Duodenal mucosa (tissue), 2 donors: Measurements from ENCODE around the gene KRTAP10-3.
"Not testable (repeated sequence)": the region's sequence is repeated elsewhere in the genome, so short reads cannot be mapped to it uniquely, and the experiment has no call there.

Experiments used
- H3K27ac ChIP-seq: one replicate; pipeline ENCODE4 v1.7.0; 2013; ENCODE audit warnings: low read depth, low read length
- H3K27me3 ChIP-seq, 2 donors: one replicate each; pipeline ENCODE4 v1.7.0; 2013; ENCODE audit warnings: low read length in 2 of 2, control low read depth in 1 of 2; ENCODE audit not compliant: insufficient read depth in 2 of 2, control insufficient read depth in 1 of 2
- H3K36me3 ChIP-seq, 2 donors: one replicate each; pipeline ENCODE4 v1.7.0; 2013; ENCODE audit warnings: low read length in 2 of 2, control low read depth in 1 of 2; ENCODE audit not compliant: insufficient read depth in 2 of 2, control insufficient read depth in 1 of 2
- H3K4me1 ChIP-seq, 2 donors: one replicate each; pipeline ENCODE4 v1.7.0; 2013; ENCODE audit warnings: low read length in 2 of 2, control low read depth in 1 of 2; ENCODE audit not compliant: insufficient read depth in 2 of 2, control insufficient read depth in 1 of 2
- H3K4me3 ChIP-seq, 2 donors: one replicate each; pipeline ENCODE4 v1.7.0; 2013; ENCODE audit warnings: low read length in 2 of 2, low read depth in 1 of 2
- H3K9ac ChIP-seq, 2 donors: one replicate each; pipeline ENCODE4 v1.7.0; 2013; ENCODE audit warnings: low read length in 2 of 2, low read depth in 1 of 2
- H3K9me3 ChIP-seq, 2 donors: one replicate each; pipeline ENCODE4 v1.7.0; 2013; ENCODE audit warnings: low read length in 2 of 2, control low read depth in 1 of 2; ENCODE audit not compliant: control insufficient read depth in 1 of 2

The KRTAP10-3 gene, protein sequence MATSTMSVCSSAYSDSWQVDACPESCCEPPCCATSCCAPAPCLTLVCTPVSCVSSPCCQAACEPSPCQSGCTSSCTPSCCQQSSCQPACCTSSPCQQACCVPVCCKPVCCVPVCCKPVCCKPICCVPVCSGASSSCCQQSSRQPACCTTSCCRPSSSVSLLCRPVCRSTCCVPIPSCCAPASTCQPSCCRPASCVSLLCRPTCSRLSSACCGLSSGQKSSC

GRCh38 chr21:44558695-44559094 lies at the start of gene KRTAP10-3:
TSS of gene KRTAP10-3 (minus strand) at chr21:44558795. CDS start at chr21:44558715, 80 bp downstream.
- H3K9me3 ChIP-seq: no peaks in the 10 kb centered on the region
- no peak within 1 kb of the TSS for H3K4me3 ChIP-seq
- H3K27me3 ChIP-seq: peaks cover 0 to 8% of the 10 kb centered on the region in 2 donors

DNA sequence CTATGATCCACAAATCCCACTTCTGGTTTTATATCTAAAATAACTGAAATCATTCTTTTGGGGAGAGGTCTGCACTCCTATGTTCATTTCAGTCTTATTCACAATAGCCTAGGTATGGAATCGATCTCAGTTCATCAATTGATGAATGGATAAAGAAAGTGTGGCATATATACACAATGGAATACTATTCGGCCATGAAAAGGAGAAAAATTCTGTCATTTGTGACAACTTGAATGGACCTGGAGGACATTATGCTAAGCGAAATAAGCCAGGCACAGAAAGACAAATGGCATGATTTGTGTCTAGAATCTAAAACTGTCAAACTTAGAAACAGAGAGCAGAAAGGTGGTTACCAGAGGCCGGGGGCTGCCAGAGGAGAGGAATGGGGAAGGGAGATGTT lies 47.9 kb upstream of the KRTAP10-3 start:
- Histone ChIP-seq H3K27me3 (peaks cover 5 to 7% of the 10 kb centered on the region in 2 donors), H3K27ac (no peak overlapping the region), H3K9ac (no peak overlapping the region), H3K9me3 (peaks cover 5 to 7% of the 10 kb centered on the region in 2 donors), H3K36me3 (no peaks in the 10 kb centered on the region), H3K4me1 (no peaks in the 10 kb centered on the region), H3K4me3 (no peak overlapping the region)

More at GRCh38 chr21:44558695-44559094, at the start of gene KRTAP10-3:
- Histone ChIP-seq H3K27ac (no peak within 1 kb of the TSS), H3K36me3 (no peaks in the 10 kb centered on the region), H3K9ac (no peak within 1 kb of the TSS), H3K4me1 (no peaks in the 10 kb centered on the region)

DNA sequence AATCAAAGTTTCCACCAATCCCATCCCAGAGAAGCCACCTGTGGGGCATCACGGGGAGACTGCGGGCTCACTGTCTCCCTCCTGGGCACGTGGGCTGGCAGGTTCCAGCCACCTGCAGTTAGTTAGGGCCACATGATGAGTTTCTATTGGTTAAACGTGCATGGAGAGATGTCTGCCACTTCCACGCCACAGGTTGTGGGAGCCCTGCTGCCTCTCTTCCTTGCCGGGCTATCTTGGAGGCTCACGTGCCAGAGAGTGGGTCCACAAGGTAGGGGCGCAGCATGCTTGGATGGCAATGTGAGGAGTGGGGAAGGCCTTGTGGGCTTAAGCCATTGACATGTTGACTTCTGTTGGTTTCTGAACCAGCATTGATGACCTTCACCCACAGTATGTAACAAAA lies 45.3 kb upstream of the KRTAP10-3 start:
- no peak overlapping the region for H3K9ac ChIP-seq
- no peak overlapping the region for H3K27ac ChIP-seq
- H3K27me3 ChIP-seq: peaks cover 5 to 21% of the 10 kb centered on the region in 2 donors
- no peak overlapping the region for H3K4me3 ChIP-seq
- H3K36me3 ChIP-seq: no peaks in the 10 kb centered on the region
- H3K4me1 ChIP-seq: no peaks in the 10 kb centered on the region
- H3K9me3 ChIP-seq: no peaks in the 10 kb centered on the region

- no peaks in the 10 kb centered on the region for H3K36me3 ChIP-seq
- no peak overlapping the region for H3K4me3 ChIP-seq
- peaks cover 5 to 21% of the 10 kb centered on the region in 2 donors for H3K27me3 ChIP-seq
- no peak overlapping the region for H3K27ac ChIP-seq
- no peaks in the 10 kb centered on the region for H3K4me1 ChIP-seq
- H3K9me3 ChIP-seq: no peaks in the 10 kb centered on the region
- H3K9ac ChIP-seq: no peak overlapping the region
Observed at GRCh38 chr21:44603109-44603875, 44.7 kb upstream of the KRTAP10-3 start.

DNA sequence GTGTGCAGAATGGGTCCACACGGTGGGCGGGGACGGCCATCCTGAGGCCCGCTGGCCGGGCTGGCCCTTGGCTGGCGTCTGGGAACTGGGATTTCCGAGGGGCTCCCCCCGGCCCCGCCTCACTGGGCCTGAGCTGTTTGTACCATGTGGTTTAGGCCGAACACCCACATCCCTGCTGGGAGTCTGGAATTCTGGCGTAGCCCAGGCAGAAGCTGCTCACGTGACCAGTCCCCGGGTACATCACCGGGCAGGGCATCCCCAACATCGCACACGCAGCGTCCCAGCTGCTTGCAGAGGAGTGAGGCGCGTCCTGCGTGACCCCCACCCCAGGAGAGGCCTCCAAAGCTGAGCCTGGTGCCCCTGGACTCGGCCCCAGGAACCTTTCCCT lies 43.9 kb upstream of the KRTAP10-3 start:
- Histone ChIP-seq H3K9me3 (no peaks in the 10 kb centered on the region), H3K36me3 (no peaks in the 10 kb centered on the region), H3K4me3 (no peak overlapping the region), H3K27ac (no peak overlapping the region), H3K9ac (no peak overlapping the region), H3K27me3 (peaks cover 5 to 21% of the 10 kb centered on the region in 2 donors), H3K4me1 (no peaks in the 10 kb centered on the region)

- Histone ChIP-seq H3K27me3 (peaks cover 5 to 21% of the 10 kb centered on the region in 2 donors), H3K9ac (no peak overlapping the region), H3K4me1 (no peaks in the 10 kb centered on the region), H3K36me3 (no peaks in the 10 kb centered on the region), H3K9me3 (no peaks in the 10 kb centered on the region), H3K4me3 (no peak overlapping the region), H3K27ac (no peak overlapping the region)
Observed at GRCh38 chr21:44601596-44602462, 43.2 kb upstream of the KRTAP10-3 start.

DNA sequence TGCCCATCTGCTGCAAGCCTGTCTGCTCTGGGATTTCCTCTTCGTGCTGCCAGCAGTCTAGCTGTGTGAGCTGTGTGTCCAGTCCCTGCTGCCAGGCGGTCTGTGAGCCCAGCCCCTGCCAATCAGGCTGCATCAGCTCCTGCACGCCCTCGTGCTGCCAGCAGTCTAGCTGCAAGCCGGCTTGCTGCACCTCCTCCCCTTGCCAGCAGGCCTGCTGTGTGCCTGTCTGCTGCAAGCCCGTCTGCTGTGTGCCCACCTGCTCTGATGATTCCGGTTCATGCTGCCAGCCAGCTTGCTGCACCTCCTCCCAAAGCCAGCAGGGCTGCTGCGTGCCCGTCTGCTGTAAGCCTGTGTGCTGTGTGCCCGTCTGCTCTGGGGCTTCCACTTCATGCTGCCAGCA lies 42.5 kb upstream of the KRTAP10-3 start:
- H3K4me3 ChIP-seq, H3K9ac ChIP-seq, H3K9me3 ChIP-seq, H3K36me3 ChIP-seq, H3K4me1 ChIP-seq, H3K27ac ChIP-seq: not testable (repeated sequence)
- H3K27me3 ChIP-seq: peaks cover 5 to 21% of the 10 kb centered on the region in 2 donors

- H3K27me3 ChIP-seq: peaks cover 5 to 21% of the 10 kb centered on the region in 2 donors
- H3K9ac ChIP-seq: not testable (repeated sequence)
Observed at GRCh38 chr21:44600118-44600978, 41.8 kb upstream of the KRTAP10-3 start, which contains the start of gene KRTAP10-7. TSS of gene KRTAP10-7 (plus strand) at chr21:44600597. CDS start at chr21:44600622, 25 bp downstream.

DNA sequence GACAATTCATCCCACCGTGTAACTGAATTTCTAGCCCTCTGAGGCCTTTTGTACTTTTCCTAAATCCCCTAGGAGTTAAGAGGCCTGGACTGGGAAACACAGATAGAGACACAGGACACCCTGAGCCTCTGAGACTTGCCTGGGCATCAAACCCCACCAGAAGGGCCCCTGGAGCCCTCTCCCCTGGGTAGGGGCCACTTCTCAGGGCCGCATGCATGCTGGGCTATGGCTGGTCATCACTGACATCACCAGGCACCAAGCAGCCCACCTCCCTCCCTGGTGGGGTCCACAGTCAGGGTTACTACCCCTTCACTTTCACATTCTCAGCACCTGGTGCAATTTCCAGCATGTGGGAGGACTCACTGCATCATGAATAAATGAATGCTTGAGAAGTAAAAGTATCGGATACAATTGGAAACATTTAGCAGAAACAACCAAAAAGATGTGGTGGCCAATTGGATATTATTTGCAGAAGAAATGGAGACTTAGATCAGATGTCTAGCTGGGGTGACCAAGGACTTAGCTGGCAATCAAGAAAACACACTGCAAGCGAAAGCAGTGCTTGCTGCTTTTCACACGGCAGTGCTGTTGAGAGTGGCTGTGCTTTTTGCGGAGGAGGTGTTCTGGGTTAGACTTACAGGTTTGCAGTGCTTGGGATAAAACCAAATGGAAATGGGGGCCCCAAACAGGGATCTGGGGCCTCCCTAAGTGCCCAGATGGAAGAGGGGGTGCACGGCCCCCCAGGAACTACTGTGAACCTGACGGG lies 40.9 kb upstream of the KRTAP10-3 start:
- Histone ChIP-seq H3K27me3 (peaks cover 5 to 26% of the 10 kb centered on the region in 2 donors), H3K36me3 (no peaks in the 10 kb centered on the region), H3K4me1 (no peaks in the 10 kb centered on the region), H3K9me3 (no peaks in the 10 kb centered on the region), H3K27ac (no peak overlapping the region), H3K9ac (no peak overlapping the region), H3K4me3 (no peak overlapping the region)

More at GRCh38 chr21:44600118-44600978, 41.8 kb upstream of the KRTAP10-3 start, which contains the start of gene KRTAP10-7:
- not testable (repeated sequence) for H3K4me3 ChIP-seq, H3K27ac ChIP-seq, H3K36me3 ChIP-seq, H3K9me3 ChIP-seq, H3K4me1 ChIP-seq
